CD14-positive monocyte (primary cell): ENCODE data around the gene SEMA4D. TPM values are rescaled to one million over a fixed set of nuclear protein-coding genes. Genes with fewer than 3 reads are reported as not detected.

Experiments used
- DNase-seq, 3 donors: peaks; one replicate each; pipeline ENCODE4 v3.0.0-alpha.2; 2011 to 2022
- H2AFZ ChIP-seq: 2 replicates; pipeline ENCODE4 v1.6.0; 2012; ENCODE audit warnings: mild to moderate bottlenecking, low read depth, low read length, inconsistent platforms; ENCODE audit not compliant: insufficient read depth, poor library complexity, severe bottlenecking
- H3K27ac ChIP-seq, 2 donors: 1 replicate in 1 of 2; 2 replicates in 1 of 2; pipeline ENCODE4 v1.5.1; 2012 to 2013; ENCODE audit warnings: low read length in 2 of 2, control low read depth in 1 of 2, inconsistent platforms in 1 of 2, low read depth in 1 of 2, mild to moderate bottlenecking in 1 of 2
- H3K27me3 ChIP-seq, 2 donors: one replicate each; pipeline versions ENCODE4 v1.6.0 to v1.6.1; 2011 to 2013; ENCODE audit warnings: low read length in 2 of 2; ENCODE audit not compliant: control insufficient read depth in 2 of 2, insufficient read depth in 2 of 2
- H3K36me3 ChIP-seq, 2 donors: replicated peaks in 1 of 2; 1 replicate in 1 of 2; 2 replicates in 1 of 2; pipeline versions ENCODE4 v1.5.1 to v1.6.1; 2012 to 2013; ENCODE audit warnings: low read length in 2 of 2, control low read depth in 1 of 2, inconsistent platforms in 1 of 2, mild to moderate bottlenecking in 1 of 2; ENCODE audit not compliant: insufficient read depth in 2 of 2, control insufficient read depth in 1 of 2
- H3K4me1 ChIP-seq, 2 donors: 1 replicate in 1 of 2; 2 replicates in 1 of 2; pipeline versions ENCODE4 v1.5.1 to v1.6.1; 2012 to 2013; ENCODE audit warnings: low read length in 2 of 2, control low read depth in 1 of 2, inconsistent platforms in 1 of 2, mild to moderate bottlenecking in 1 of 2, moderate library complexity in 1 of 2; ENCODE audit not compliant: insufficient read depth in 2 of 2, control insufficient read depth in 1 of 2
- H3K4me2 ChIP-seq: replicated peaks from 2 replicates; pipeline ENCODE3; 2012; ENCODE audit warnings: low read length, moderate library complexity, mild to moderate bottlenecking; ENCODE audit not compliant: poor library complexity, severe bottlenecking; ENCODE audit errors: extremely low read depth
- H3K4me3 ChIP-seq, 3 experiments: fragments of 200-600 bp in 1 of 3; sonication (generic) in 1 of 3; replicated peaks in 1 of 3; 1 replicate in 2 of 3; 2 replicates in 1 of 3; pipeline ENCODE4 v1.5.1; 2011 to 2013; ENCODE audit warnings: low read length in 3 of 3, mild to moderate bottlenecking in 3 of 3, control low read depth in 2 of 3, low read depth in 2 of 3, inconsistent platforms in 1 of 3, moderate library complexity in 1 of 3
- H3K79me2 ChIP-seq: 2 replicates; pipeline ENCODE4 v1.6.0; 2012; ENCODE audit warnings: mild to moderate bottlenecking, control low read depth, inconsistent platforms, low read length, moderate library complexity; ENCODE audit not compliant: insufficient read depth
- H3K9ac ChIP-seq: 2 replicates; pipeline ENCODE4 v1.6.0; 2017; ENCODE audit warnings: low read length, mild to moderate bottlenecking; ENCODE audit not compliant: insufficient read depth, poor library complexity, severe bottlenecking
- H3K9me3 ChIP-seq, 2 donors: replicated peaks in 1 of 2; 1 replicate in 1 of 2; 2 replicates in 1 of 2; pipeline versions ENCODE4 v1.5.1 to v1.6.1; 2012 to 2013; ENCODE audit warnings: low read length in 2 of 2, control low read depth in 1 of 2; ENCODE audit not compliant: control insufficient read depth in 1 of 2, insufficient read depth in 1 of 2
- H4K20me1 ChIP-seq: 2 replicates; pipeline ENCODE4 v1.6.0; 2012; ENCODE audit warnings: mild to moderate bottlenecking, low read length, control low read depth, moderate library complexity; ENCODE audit not compliant: insufficient read depth
- H3K27ac Mint-ChIP-seq, 7 donors: one replicate each; pipeline ENCODE4 v1.8.0; 2020; ENCODE audit warnings: mild to moderate bottlenecking in 7 of 7, mixed read lengths in 7 of 7, moderate library complexity in 6 of 7, inconsistent platforms in 2 of 7
- H3K27me3 Mint-ChIP-seq, 3 donors: one replicate each; pipeline ENCODE4 v1.8.0; 2021 to 2022; ENCODE audit warnings: low read depth in 3 of 3, mild to moderate bottlenecking in 3 of 3, mixed read lengths in 3 of 3, moderate library complexity in 3 of 3, inconsistent platforms in 1 of 3
- H3K36me3 Mint-ChIP-seq, 2 donors: one replicate each; pipeline ENCODE4 v1.8.0; 2020; ENCODE audit warnings: mixed read lengths in 2 of 2, inconsistent platforms in 1 of 2, mild to moderate bottlenecking in 1 of 2
- H3K4me1 Mint-ChIP-seq: one replicate; pipeline ENCODE4 v1.8.0; 2020; ENCODE audit warnings: mild to moderate bottlenecking, mixed read lengths
- H3K4me3 Mint-ChIP-seq, 2 donors: one replicate each; pipeline ENCODE4 v1.8.0; 2020; ENCODE audit warnings: mild to moderate bottlenecking in 2 of 2, mixed read lengths in 2 of 2, moderate library complexity in 1 of 2
- H3K9me3 Mint-ChIP-seq, 7 donors: one replicate each; pipeline ENCODE4 v1.8.0; 2020 to 2022; ENCODE audit warnings: mixed read lengths in 7 of 7, mild to moderate bottlenecking in 6 of 7, moderate library complexity in 6 of 7, inconsistent platforms in 2 of 7
- WGBS: methylation state at CpG from one replicate; pipeline ENCODE4 v1.1.5; 2013; ENCODE audit warnings: missing lambda C conversion rate; ENCODE audit not compliant: insufficient coverage; 5-methylcytosine and 5-hydroxymethylcytosine counted together
- intact Hi-C, 2 donors: fragments of 100-400 bp; cut with micrococcal nuclease; formaldehyde crosslinking; loops; one replicate each; pipeline versions ENCODE4 v1.15.0 to v1.15.1; 2023
- polyA plus RNA-seq, 3 donors: library from polyadenylated mRNA; depleted of rRNA in 1 of 3; unstranded in 2 of 3; stranded (reverse) in 1 of 3; fragments of 300-500 nt in 2 of 3; fragments of >200 nt in 1 of 3; fragmentation: Illumina TruSeq in 2 of 3; gene quantifications; 1 replicate in 2 of 3; 2 replicates in 1 of 3; pipeline ENCODE4 v1.2.3, GENCODE V29; 2012 to 2021
- TF ChIP-seq, protein P1 (sequence below): fragments of 200-600 bp; IDR thresholded peaks from one replicate; pipeline ENCODE4 v1.8.0; 2022; ENCODE audit warnings: antibody characterized with exemption, mild to moderate bottlenecking

The SEMA4D gene
- polyA plus RNA-seq, 3 donors: 28.2 to 117 (median 28.6) TPM

GRCh38 chr9:89388084-89388867 is 109.6 kb downstream of the SEMA4D start:
- peak; percentile 96 to 98 (median 97) for DNase-seq
- peak overlapping the region; percentile 18 for H3K4me2 ChIP-seq
- Mint-ChIP-seq H3K27me3 (peaks cover 0 to 1% (median 0%) of the 10 kb centered on the region in 3 donors), H3K36me3 (peaks cover 90 to 96% of the 10 kb centered on the region in 2 donors), H3K4me3 (no peak overlapping the region), H3K9me3 (peaks cover 0 to 2% (median 0%) of the 10 kb centered on the region in 7 donors), H3K27ac (peak overlapping the region; percentile 84 to 96 (median 94)), H3K4me1 (peaks cover 56% of the 10 kb centered on the region)
- H3K27me3 ChIP-seq: no peaks in the 10 kb centered on the region
- intact Hi-C loops: loop anchor here in 1 of 2 donors (10.0 kb wide), 3 partner anchors 73 to 167 kb away; partner anchors contain the start of genes CKS2 and SECISBP2
- H3K36me3 ChIP-seq: peaks cover 89 to 93% of the 10 kb centered on the region in 2 donors
- 47% methylated on average over 13 of the region's 19 CpGs for WGBS
- peaks cover 12% of the 10 kb centered on the region for H3K79me2 ChIP-seq
- peak overlapping the region in 1 of 3 experiments; percentile 31 for H3K4me3 ChIP-seq
- TF ChIP-seq, protein P1, sequence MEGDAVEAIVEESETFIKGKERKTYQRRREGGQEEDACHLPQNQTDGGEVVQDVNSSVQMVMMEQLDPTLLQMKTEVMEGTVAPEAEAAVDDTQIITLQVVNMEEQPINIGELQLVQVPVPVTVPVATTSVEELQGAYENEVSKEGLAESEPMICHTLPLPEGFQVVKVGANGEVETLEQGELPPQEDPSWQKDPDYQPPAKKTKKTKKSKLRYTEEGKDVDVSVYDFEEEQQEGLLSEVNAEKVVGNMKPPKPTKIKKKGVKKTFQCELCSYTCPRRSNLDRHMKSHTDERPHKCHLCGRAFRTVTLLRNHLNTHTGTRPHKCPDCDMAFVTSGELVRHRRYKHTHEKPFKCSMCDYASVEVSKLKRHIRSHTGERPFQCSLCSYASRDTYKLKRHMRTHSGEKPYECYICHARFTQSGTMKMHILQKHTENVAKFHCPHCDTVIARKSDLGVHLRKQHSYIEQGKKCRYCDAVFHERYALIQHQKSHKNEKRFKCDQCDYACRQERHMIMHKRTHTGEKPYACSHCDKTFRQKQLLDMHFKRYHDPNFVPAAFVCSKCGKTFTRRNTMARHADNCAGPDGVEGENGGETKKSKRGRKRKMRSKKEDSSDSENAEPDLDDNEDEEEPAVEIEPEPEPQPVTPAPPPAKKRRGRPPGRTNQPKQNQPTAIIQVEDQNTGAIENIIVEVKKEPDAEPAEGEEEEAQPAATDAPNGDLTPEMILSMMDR: no peak
- no peaks in the 10 kb centered on the region for H3K9me3 ChIP-seq
- H3K4me1 ChIP-seq: peaks cover 28 to 50% of the 10 kb centered on the region in 2 donors
- H4K20me1 ChIP-seq: peaks cover under 1% of the 10 kb centered on the region
- peak overlapping the region; percentile 85 for H3K27ac ChIP-seq
- peak overlapping the region; percentile 33 for H3K9ac ChIP-seq
- H2AFZ ChIP-seq: no peak overlapping the region

DNA sequence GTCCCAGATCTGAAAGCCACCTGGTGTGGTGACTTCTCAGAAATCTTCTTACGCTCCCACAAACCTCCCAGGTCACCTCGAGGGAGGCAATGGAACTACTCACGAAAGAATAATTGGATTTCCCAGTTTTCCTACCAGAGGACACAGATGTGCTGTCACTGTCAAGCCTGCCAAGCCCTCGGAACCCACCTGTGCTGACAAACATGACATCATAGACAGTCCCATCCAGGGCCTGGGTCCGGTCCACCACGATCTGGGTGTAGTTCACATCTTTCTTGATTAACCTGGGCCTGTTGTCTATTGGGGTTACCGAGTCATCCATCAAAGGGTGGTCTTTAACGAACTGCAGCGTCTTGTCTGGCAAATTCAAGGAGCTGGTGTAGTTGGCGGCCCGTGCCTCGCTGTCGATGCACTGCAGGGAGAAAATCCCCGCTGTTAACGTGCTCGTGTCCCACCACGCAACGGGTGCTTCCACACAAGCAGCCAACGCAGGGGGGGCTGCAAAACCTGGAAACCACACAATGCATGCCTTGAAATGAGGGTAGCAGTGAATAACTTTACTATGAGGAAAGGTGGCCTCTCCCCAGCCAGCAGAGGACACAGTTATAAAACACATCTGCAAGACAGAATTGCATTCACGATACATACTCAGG is 110.6 kb downstream of the SEMA4D start:
- Histone ChIP-seq H3K79me2 (peaks cover 12% of the 10 kb centered on the region), H3K9me3 (no peaks in the 10 kb centered on the region), H3K9ac (no peak overlapping the region), H4K20me1 (no peaks in the 10 kb centered on the region), H3K27ac (peak overlapping the region; percentile 85), H3K27me3 (no peaks in the 10 kb centered on the region), H3K4me1 (peaks cover 35 to 50% of the 10 kb centered on the region in 2 donors), H3K4me3 (no peak overlapping the region), H3K4me2 (no peak overlapping the region), H3K36me3 (peaks cover 89 to 93% of the 10 kb centered on the region in 2 donors), H2AFZ (no peak overlapping the region)
- DNase-seq: no peak
- TF ChIP-seq, protein P1: no peak
- H3K4me1 Mint-ChIP-seq: peaks cover 57% of the 10 kb centered on the region
- 97% methylated on average over 17 of the region's 20 CpGs for WGBS
- H3K27me3 Mint-ChIP-seq: peaks cover 0 to 1% (median 0%) of the 10 kb centered on the region in 3 donors
- H3K36me3 Mint-ChIP-seq: peaks cover 90 to 96% of the 10 kb centered on the region in 2 donors
- H3K9me3 Mint-ChIP-seq: peaks cover 0 to 2% (median 0%) of the 10 kb centered on the region in 7 donors
- intact Hi-C loops: loop anchor here in 1 of 2 donors (10.0 kb wide), 3 partner anchors 73 to 167 kb away; partner anchors contain the start of genes CKS2 and SECISBP2
- no peak overlapping the region for H3K4me3 Mint-ChIP-seq
- peak overlapping the region; percentile 84 to 96 (median 94) for H3K27ac Mint-ChIP-seq
